ENCODE results near the gene FOXO3. TPM values are rescaled to one million over a fixed set of nuclear protein-coding genes. Genes with fewer than 3 reads are reported as not detected.

The FOXO3 gene
- total RNA-seq, 4 donors from 2014 or later: 52.3 to 71.2 (median 61.3) TPM

GRCh38 chr6:108671790-108672189 is 111.1 kb downstream of the FOXO3 start:
- Histone ChIP-seq H3K27me3 (no peaks in the 10 kb centered on the region), H3K4me3 (no peak overlapping the region), H3K4me1 (peaks cover 14 to 23% of the 10 kb centered on the region in 2 donors), H3K9me3 (no peaks in the 10 kb centered on the region), H3K36me3 (no peaks in the 10 kb centered on the region), H3K27ac (peak overlapping the region in 1 of 2 donors; percentile 10)
- no peak for DNase-seq
- no peak for TF ChIP-seq CTCF (IDR thresholded peaks at IDR 0.05)
- TF ChIP-seq POLR2A (IDR thresholded peaks at IDR 0.05): no peak
- intact Hi-C loops (cut with DNase I; ENCODE audit: low total_unique reads): loop anchor here (10.0 kb wide), 1 partner anchor 107 kb away; the partner anchor contains the start of gene FOXO3

GRCh38 chr6:108672641-108673040 is 111.9 kb downstream of the FOXO3 start:
- no peak for DNase-seq
- Histone ChIP-seq H3K36me3 (no peaks in the 10 kb centered on the region), H3K4me3 (no peak overlapping the region), H3K4me1 (peaks cover 20 to 21% of the 10 kb centered on the region in 2 donors), H3K27ac (no peak overlapping the region), H3K9me3 (no peaks in the 10 kb centered on the region), H3K27me3 (no peaks in the 10 kb centered on the region)
- intact Hi-C loops (cut with DNase I; ENCODE audit: low total_unique reads): loop anchor here (10.0 kb wide), 1 partner anchor 108 kb away; the partner anchor contains the start of gene FOXO3
- TF ChIP-seq CTCF (IDR thresholded peaks at IDR 0.05): no peak
- TF ChIP-seq POLR2A (IDR thresholded peaks at IDR 0.05): no peak

- TF ChIP-seq POLR2A (IDR thresholded peaks at IDR 0.05) (no peak), CTCF (IDR thresholded peaks at IDR 0.05) (no peak)
- DNase-seq: no peak
- Histone ChIP-seq H3K27me3 (no peaks in the 10 kb centered on the region), H3K4me3 (no peak overlapping the region), H3K36me3 (no peaks in the 10 kb centered on the region), H3K4me1 (peaks cover 19 to 20% of the 10 kb centered on the region in 2 donors), H3K27ac (no peak overlapping the region), H3K9me3 (no peaks in the 10 kb centered on the region)
- intact Hi-C loops (cut with DNase I; ENCODE audit: low total_unique reads): loop anchor here (10.0 kb wide), 1 partner anchor 108 kb away; the partner anchor contains the start of gene FOXO3
Observed at GRCh38 chr6:108673153-108673552, 112.4 kb downstream of the FOXO3 start.

- H3K4me3 ChIP-seq: no peak overlapping the region
- no peaks in the 10 kb centered on the region for H3K36me3 ChIP-seq
- DNase-seq: no peak
- TF ChIP-seq POLR2A (IDR thresholded peaks at IDR 0.05): no peak
- TF ChIP-seq CTCF (IDR thresholded peaks at IDR 0.05): no peak
- peaks cover 19 to 20% of the 10 kb centered on the region in 2 donors for H3K4me1 ChIP-seq
- H3K27ac ChIP-seq: no peak overlapping the region
- H3K27me3 ChIP-seq: no peaks in the 10 kb centered on the region
- intact Hi-C loops (cut with DNase I; ENCODE audit: low total_unique reads): loop anchor here (10.0 kb wide), 1 partner anchor 109 kb away; the partner anchor contains the start of gene FOXO3
- no peaks in the 10 kb centered on the region for H3K9me3 ChIP-seq
Observed at GRCh38 chr6:108673602-108674001, 112.9 kb downstream of the FOXO3 start.

- H3K9me3 ChIP-seq: no peaks in the 10 kb centered on the region
- H3K36me3 ChIP-seq: no peaks in the 10 kb centered on the region
- intact Hi-C loops (cut with DNase I; ENCODE audit: low total_unique reads): loop anchor here (10.0 kb wide), 1 partner anchor 111 kb away; the partner anchor contains the start of gene FOXO3
- H3K4me1 ChIP-seq: peaks cover 19 to 20% of the 10 kb centered on the region in 2 donors
- no peaks in the 10 kb centered on the region for H3K27me3 ChIP-seq
- no peak for DNase-seq
- TF ChIP-seq CTCF (IDR thresholded peaks at IDR 0.05): no peak
- no peak for TF ChIP-seq POLR2A (IDR thresholded peaks at IDR 0.05)
- H3K4me3 ChIP-seq: no peak overlapping the region
- peak overlapping the region; percentile 57 to 61 for H3K27ac ChIP-seq
Observed at GRCh38 chr6:108675226-108676200, 114.8 kb downstream of the FOXO3 start.

All from uterus (tissue), 4 donors.